Thyroid gland (tissue), 4 donors: ENCODE data around the gene PER2.

Experiments used
- POLR2A ChIP-seq, 2 donors: fragments of 450-650 bp; IDR thresholded peaks; one replicate each; pipeline ENCODE4 v1.6.1; 2017; ENCODE audit warnings: antibody characterized with exemption in 2 of 2, mild to moderate bottlenecking in 2 of 2, moderate library complexity in 1 of 2
- TF ChIP-seq, protein P1 (sequence below), 6 experiments: fragments of 200-600 bp in 3 of 6; fragments of 450-650 bp in 3 of 6; sonication (generic) in 3 of 6; IDR thresholded peaks; one replicate each; pipeline ENCODE4 v1.5.1; 2016 to 2019; ENCODE audit warnings: antibody characterized with exemption in 6 of 6, mild to moderate bottlenecking in 2 of 6, inconsistent platforms in 1 of 6, moderate library complexity in 1 of 6

DNA sequence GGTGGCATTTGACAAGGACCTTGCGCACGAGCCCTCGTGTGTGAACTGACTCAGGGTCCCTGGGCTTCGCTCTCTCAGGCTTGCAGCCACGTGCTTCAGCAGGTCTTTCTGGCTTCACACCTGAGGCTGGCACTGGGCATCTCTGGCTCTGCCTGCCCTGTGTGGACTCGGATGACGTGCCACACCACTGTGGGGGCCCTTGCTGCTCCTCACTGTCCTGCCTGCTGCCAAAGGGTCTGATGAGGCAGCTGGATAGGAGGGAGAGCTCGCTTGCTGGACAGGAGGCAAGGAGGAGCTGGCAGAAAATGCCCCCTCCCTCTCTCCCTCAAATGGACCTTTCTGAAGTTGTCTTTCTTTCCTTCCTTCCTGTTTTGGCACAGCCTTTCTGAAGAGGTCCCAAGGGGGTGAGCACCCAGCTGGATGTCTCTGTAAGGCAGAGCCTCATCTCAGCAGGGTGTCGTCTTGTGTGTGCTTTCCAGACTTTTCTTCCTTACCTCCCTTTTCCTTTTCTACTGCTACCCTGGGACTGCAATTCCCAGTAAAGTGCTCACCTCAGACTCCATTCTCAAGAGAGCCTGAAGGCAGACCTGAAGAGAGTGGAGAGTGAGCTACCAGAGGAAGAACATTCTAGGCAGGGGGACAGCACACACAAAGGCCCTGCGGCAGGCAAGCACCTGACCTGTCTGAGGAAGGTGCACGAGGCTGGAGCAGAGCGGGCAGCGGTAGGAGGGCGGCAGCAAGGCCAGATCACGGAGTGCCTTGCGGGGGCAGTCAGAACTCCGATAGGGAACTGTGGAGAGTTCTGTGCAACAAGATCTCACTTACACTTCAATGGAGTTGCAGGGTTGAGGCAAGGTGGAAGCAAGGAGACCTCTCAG lies 5.3 kb downstream of the PER2 start:
- TF ChIP-seq, protein P1, sequence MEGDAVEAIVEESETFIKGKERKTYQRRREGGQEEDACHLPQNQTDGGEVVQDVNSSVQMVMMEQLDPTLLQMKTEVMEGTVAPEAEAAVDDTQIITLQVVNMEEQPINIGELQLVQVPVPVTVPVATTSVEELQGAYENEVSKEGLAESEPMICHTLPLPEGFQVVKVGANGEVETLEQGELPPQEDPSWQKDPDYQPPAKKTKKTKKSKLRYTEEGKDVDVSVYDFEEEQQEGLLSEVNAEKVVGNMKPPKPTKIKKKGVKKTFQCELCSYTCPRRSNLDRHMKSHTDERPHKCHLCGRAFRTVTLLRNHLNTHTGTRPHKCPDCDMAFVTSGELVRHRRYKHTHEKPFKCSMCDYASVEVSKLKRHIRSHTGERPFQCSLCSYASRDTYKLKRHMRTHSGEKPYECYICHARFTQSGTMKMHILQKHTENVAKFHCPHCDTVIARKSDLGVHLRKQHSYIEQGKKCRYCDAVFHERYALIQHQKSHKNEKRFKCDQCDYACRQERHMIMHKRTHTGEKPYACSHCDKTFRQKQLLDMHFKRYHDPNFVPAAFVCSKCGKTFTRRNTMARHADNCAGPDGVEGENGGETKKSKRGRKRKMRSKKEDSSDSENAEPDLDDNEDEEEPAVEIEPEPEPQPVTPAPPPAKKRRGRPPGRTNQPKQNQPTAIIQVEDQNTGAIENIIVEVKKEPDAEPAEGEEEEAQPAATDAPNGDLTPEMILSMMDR (IDR thresholded peaks at IDR 0.05) = no peak
- no peak for TF ChIP-seq POLR2A (IDR thresholded peaks at IDR 0.05)
